Measurements from ENCODE around the gene VDR.

DNA sequence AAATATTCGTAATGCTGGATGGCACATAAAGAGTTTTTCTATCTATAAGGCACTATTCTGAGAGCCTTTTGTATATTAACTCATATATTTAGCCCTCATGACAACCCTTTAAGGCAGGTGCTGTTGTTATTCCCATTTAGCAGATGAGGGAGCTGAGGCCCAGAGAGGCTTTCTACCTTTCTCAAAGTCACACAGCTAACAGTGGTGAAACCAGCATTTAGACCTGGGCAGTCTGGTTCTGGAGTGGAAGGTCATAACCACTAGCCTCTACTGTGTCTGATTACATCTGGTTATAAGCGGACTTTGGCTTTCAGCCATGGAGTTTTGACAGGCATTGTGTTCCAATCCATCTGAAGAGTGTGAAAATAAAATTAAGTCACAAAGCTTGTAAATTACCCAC lies 43.9 kb downstream of the VDR start:
- TF ChIP-seq, protein P1, sequence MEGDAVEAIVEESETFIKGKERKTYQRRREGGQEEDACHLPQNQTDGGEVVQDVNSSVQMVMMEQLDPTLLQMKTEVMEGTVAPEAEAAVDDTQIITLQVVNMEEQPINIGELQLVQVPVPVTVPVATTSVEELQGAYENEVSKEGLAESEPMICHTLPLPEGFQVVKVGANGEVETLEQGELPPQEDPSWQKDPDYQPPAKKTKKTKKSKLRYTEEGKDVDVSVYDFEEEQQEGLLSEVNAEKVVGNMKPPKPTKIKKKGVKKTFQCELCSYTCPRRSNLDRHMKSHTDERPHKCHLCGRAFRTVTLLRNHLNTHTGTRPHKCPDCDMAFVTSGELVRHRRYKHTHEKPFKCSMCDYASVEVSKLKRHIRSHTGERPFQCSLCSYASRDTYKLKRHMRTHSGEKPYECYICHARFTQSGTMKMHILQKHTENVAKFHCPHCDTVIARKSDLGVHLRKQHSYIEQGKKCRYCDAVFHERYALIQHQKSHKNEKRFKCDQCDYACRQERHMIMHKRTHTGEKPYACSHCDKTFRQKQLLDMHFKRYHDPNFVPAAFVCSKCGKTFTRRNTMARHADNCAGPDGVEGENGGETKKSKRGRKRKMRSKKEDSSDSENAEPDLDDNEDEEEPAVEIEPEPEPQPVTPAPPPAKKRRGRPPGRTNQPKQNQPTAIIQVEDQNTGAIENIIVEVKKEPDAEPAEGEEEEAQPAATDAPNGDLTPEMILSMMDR (IDR thresholded peaks at IDR 0.05): no peak
- TF ChIP-seq EZH2 (IDR thresholded peaks at IDR 0.05): no peak
- no peak for TF ChIP-seq EZH2phosphoT487 (IDR thresholded peaks at IDR 0.05)
